HEK293 (cell line): ENCODE results near the gene MMP23B.
"Not testable (repeated sequence)": the region's sequence is repeated elsewhere in the genome, so short reads cannot be mapped to it uniquely, and the experiment has no call there.

ENCODE experiments used
- CTCF ChIP-seq: fragments of 450-650 bp; formaldehyde crosslinking; IDR thresholded peaks from 2 replicates; pipeline ENCODE4 v1.5.1; 2016; ENCODE audit warnings: missing biosample characterization, missing genetic modification characterization
- ZBTB20 ChIP-seq: fragments of 450-650 bp; formaldehyde crosslinking; IDR thresholded peaks from 2 replicates; pipeline ENCODE4 v1.5.1; 2016; ENCODE audit warnings: missing biosample characterization, missing genetic modification characterization
- ZNF404 ChIP-seq: fragments of 450-650 bp; formaldehyde crosslinking; IDR thresholded peaks from 2 replicates; pipeline ENCODE4 v1.5.1; 2017; ENCODE audit warnings: missing biosample characterization, missing genetic modification characterization
- ZNF510 ChIP-seq: fragments of 450-650 bp; formaldehyde crosslinking; IDR thresholded peaks from 2 replicates; pipeline ENCODE4 v1.5.1; 2018; ENCODE audit warnings: mild to moderate bottlenecking, missing genetic modification characterization, missing biosample characterization; ENCODE audit not compliant: insufficient replicate concordance
- TF ChIP-seq, protein P1 (sequence below): fragments of 450-650 bp; formaldehyde crosslinking; IDR thresholded peaks from 2 replicates; pipeline ENCODE4 v1.5.1; 2016; ENCODE audit warnings: missing biosample characterization, missing genetic modification characterization

DNA sequence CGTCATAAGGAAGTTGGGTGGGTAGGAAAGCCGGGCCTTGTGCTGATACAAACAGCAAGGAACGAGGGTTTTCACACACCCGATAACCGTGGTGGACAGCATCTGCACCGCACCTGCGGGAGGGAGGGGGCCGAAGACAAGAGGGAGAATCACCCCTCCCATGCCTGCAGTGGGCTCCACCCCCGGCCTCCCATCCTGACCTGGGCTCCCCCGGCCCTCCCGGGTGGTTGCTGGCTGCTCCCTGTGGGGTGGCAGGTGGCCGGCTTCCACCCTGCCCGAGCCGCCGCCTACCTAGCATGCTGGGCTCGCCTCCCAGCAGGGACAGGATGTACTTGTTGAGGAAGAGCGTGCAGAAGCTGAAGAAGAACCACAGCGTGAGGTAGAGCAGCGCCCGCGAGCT, 44.1 kb downstream of the MMP23B start:
- TF ChIP-seq ZBTB20 (tag by site-specific recombination); CTCF; ZNF510 (tag by site-specific recombination); ZNF404 (tag by site-specific recombination): not testable (repeated sequence)
- TF ChIP-seq, protein P1, sequence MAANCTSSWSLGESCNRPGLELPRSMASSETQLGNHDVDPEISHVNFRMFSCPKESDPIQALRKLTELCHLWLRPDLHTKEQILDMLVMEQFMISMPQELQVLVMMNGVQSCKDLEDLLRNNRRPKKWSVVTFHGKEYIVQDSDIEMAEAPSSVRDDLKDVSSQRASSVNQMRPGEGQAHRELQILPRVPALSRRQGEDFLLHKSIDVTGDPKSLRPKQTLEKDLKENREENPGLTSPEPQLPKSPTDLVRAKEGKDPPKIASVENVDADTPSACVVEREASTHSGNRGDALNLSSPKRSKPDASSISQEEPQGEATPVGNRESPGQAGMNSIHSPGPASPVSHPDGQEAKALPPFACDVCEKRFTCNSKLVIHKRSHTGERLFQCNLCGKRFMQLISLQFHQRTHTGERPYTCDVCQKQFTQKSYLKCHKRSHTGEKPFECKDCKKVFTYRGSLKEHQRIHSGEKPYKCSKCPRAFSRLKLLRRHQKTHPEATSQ, result not testable (repeated sequence)
